ENCODE results near the gene TMEM40.

TMEM40 gene

DNA sequence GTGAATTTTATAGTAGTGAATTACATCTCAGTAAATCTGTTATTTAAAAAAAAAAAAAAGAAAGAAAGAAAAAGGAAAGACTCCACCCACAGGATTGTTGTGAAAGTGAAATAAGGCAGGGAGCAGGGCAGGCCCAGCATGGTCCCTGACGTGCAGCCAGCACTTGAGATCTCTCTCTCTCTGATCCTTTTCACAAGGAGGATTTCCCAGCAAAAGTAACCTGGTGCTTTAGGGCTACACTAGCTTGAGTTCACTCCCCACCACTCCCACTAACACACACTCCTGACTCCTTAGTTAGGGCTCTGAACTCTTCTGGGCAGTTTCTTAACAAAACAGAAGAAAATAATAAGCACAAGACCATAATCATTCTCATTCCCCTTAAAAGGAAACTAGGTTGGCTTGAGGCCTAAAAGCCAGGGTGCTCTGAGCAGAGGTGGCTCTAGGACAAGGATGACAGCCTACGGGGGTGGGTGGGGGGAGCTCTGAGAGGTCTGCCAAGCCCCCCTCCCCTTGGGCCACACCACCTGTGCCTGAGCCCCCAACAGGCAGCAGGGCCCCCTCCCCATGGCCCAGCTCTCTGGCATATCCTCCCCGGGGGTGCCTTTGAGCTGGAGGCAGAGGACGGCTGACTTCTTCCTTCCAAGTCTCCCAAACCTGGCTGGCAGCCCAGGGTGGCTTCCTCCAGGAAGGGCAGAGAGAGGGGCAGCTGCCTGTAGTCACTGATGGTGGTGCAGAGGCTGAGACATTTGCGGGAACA, 856 bp downstream of the TMEM40 start:
- Histone ChIP-seq H3K27me3 (ENCODE audit: low read depth, low read length) (no peaks in the 10 kb centered on the region), H3K9me3 (ENCODE audit: control insufficient read depth in 1 of 2, low read length in 2 of 2) (no peaks in the 10 kb centered on the region), H3K27ac (ENCODE audit: low read length) (peak overlapping the region; percentile 84), H3K4me1 (ENCODE audit: control insufficient read depth in 1 of 2, insufficient read depth in 2 of 2, low read length in 2 of 2) (peaks cover 0 to 12% of the 10 kb centered on the region in 2 donors), H3K36me3 (ENCODE audit: control insufficient read depth in 1 of 2, insufficient read depth in 2 of 2, low read length in 2 of 2) (no peaks in the 10 kb centered on the region), H3K4me3 (ENCODE audit: low read depth in 1 of 2, low read length in 2 of 2) (peak overlapping the region in 1 of 2 donors; percentile 28)

DNA sequence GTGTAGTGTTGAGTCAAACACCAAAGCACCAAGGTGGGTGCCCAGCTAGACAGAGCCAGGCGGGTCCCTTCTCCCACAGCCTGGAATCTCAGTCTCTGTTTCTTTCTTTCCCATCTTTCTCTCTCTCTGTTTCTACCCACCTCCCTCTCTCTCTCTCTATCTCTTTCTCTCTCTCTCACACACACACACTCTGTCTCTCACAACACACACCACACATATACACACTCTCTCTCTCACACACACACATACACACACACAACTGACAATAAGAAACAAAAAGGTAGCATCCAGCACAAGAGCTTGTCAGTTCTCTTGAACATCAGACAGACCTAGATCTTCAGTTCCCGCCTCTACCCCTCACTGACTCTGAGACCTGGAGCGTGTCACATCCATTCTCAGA, 2.4 kb downstream of the TMEM40 start:
- Histone ChIP-seq H3K4me3 (ENCODE audit: low read depth in 1 of 2, low read length in 2 of 2) (no peak overlapping the region), H3K27me3 (ENCODE audit: low read depth, low read length) (no peaks in the 10 kb centered on the region), H3K9me3 (ENCODE audit: control insufficient read depth in 1 of 2, low read length in 2 of 2) (no peaks in the 10 kb centered on the region), H3K4me1 (ENCODE audit: control insufficient read depth in 1 of 2, insufficient read depth in 2 of 2, low read length in 2 of 2) (peaks cover 0 to 12% of the 10 kb centered on the region in 2 donors), H3K36me3 (ENCODE audit: control insufficient read depth in 1 of 2, insufficient read depth in 2 of 2, low read length in 2 of 2) (no peaks in the 10 kb centered on the region), H3K27ac (ENCODE audit: low read length) (no peak overlapping the region)

DNA sequence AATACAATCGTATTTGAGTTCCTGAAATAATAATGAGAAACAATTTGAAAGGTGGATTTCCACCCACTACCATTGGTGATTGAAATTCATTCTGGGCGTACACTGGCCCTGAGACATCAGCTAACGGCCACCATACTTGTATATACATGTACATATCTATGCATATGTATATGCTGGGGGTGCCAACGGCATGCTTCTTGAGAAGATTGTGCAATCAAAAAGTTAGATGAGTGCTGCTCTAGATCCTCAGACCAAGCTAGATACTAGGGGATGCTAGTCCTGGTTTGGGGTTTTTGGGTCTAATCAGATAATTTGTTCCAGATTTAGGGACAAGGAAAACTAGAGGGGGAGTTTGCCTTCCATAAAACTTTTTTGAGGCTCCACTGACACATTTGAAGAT, 2.9 kb downstream of the TMEM40 start:
- Histone ChIP-seq H3K36me3 (ENCODE audit: control insufficient read depth in 1 of 2, insufficient read depth in 2 of 2, low read length in 2 of 2) (no peaks in the 10 kb centered on the region), H3K4me3 (ENCODE audit: low read depth in 1 of 2, low read length in 2 of 2) (no peak overlapping the region), H3K27me3 (ENCODE audit: low read depth, low read length) (no peaks in the 10 kb centered on the region), H3K4me1 (ENCODE audit: control insufficient read depth in 1 of 2, insufficient read depth in 2 of 2, low read length in 2 of 2) (peaks cover 0 to 12% of the 10 kb centered on the region in 2 donors), H3K9me3 (ENCODE audit: control insufficient read depth in 1 of 2, low read length in 2 of 2) (no peaks in the 10 kb centered on the region), H3K27ac (ENCODE audit: low read length) (no peak overlapping the region)

DNA sequence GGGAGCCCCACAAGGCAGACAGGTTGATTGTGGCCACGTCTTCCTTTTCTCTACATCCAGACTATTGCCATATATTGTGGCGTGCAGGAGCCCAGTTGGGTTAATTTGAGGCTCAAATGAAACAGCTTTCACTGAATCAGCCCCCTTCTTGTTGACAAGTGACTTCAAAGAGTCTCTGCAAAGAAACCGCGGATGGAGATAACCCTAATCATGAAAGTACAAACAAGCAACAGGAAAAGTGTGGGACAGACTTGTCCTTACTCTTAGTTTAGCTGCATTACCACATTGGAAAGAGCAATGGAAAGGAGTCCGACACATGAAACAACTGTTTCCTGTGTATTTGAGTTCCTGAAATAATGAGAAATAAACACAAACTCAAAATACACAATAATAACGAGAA, 3.3 kb downstream of the TMEM40 start:
- Histone ChIP-seq H3K4me1 (ENCODE audit: control insufficient read depth in 1 of 2, insufficient read depth in 2 of 2, low read length in 2 of 2) (peaks cover 0 to 12% of the 10 kb centered on the region in 2 donors), H3K4me3 (ENCODE audit: low read depth in 1 of 2, low read length in 2 of 2) (no peak overlapping the region), H3K27ac (ENCODE audit: low read length) (no peak overlapping the region), H3K27me3 (ENCODE audit: low read depth, low read length) (no peaks in the 10 kb centered on the region), H3K36me3 (ENCODE audit: control insufficient read depth in 1 of 2, insufficient read depth in 2 of 2, low read length in 2 of 2) (no peaks in the 10 kb centered on the region), H3K9me3 (ENCODE audit: control insufficient read depth in 1 of 2, low read length in 2 of 2) (no peaks in the 10 kb centered on the region)

DNA sequence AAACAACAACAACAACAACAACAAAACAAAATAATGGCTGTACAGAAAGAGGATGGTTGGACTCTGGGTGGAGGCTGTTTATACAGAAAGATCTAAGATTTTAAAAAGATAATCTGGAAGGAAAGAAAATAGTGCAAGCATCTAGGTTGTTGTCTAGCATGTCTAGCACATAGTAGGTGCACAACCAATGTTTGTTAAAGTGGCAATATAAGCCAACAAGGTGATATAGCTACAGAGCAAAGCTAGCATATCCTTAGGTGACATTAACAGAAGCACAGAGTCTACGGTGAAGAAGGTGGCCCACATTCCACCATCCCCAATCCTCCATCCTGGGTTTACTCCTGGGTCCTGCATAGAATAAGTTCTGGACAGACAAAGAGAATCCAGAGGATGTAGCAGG, 4.7 kb downstream of the TMEM40 start:
- H3K4me3 ChIP-seq (ENCODE audit: low read depth in 1 of 2, low read length in 2 of 2): no peak overlapping the region
- H3K9me3 ChIP-seq (ENCODE audit: control insufficient read depth in 1 of 2, low read length in 2 of 2): no peaks in the 10 kb centered on the region
- H3K4me1 ChIP-seq (ENCODE audit: control insufficient read depth in 1 of 2, insufficient read depth in 2 of 2, low read length in 2 of 2): peaks cover 0 to 16% of the 10 kb centered on the region in 2 donors
- H3K36me3 ChIP-seq (ENCODE audit: control insufficient read depth in 1 of 2, insufficient read depth in 2 of 2, low read length in 2 of 2): no peaks in the 10 kb centered on the region
- H3K27me3 ChIP-seq (ENCODE audit: low read depth, low read length): no peaks in the 10 kb centered on the region
- H3K27ac ChIP-seq (ENCODE audit: low read length): no peak overlapping the region

DNA sequence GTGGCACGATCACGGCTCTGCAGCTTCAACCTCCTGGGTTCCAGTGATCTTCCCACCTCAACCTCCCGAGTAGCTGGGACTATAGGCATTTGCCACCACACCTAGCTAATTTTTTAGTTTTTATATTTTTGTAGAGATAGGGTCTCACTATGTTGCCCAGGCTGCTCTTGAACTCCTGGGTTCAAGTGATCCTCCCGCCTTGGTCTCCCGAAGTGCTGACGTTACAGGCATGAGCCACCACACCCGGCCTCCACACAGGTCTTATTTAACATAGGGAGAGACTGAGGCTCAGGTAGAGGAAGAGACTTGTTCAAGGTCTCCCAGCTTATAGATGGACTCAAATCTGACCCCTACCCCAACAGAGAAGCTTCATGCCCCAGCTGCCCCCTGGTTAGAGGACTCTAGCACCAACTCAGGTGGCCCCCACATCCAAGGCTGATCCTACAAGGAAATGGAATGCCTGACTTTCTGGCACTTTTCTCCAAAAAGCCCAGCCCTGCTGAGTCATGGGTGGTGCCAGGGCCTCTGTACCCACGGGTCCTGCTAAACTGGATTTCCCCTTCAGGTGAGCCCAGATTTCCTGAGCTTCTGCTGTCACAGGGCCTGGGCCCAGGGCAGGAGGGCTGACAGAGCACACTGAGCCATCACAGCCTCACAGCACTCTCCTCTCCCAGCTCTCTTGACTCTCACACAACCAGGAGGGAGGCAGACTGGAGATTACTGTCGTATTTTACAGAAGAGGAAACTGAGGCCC, 5.6 kb downstream of the TMEM40 start:
- H3K4me3 ChIP-seq (ENCODE audit: low read depth in 1 of 2, low read length in 2 of 2): no peak overlapping the region
- no peaks in the 10 kb centered on the region for H3K9me3 ChIP-seq (ENCODE audit: control insufficient read depth in 1 of 2, low read length in 2 of 2)
- peaks cover 0 to 15% of the 10 kb centered on the region in 2 donors for H3K4me1 ChIP-seq (ENCODE audit: control insufficient read depth in 1 of 2, insufficient read depth in 2 of 2, low read length in 2 of 2)
- no peaks in the 10 kb centered on the region for H3K27me3 ChIP-seq (ENCODE audit: low read depth, low read length)
- no peaks in the 10 kb centered on the region for H3K36me3 ChIP-seq (ENCODE audit: control insufficient read depth in 1 of 2, insufficient read depth in 2 of 2, low read length in 2 of 2)
- H3K27ac ChIP-seq (ENCODE audit: low read length): no peak overlapping the region

DNA sequence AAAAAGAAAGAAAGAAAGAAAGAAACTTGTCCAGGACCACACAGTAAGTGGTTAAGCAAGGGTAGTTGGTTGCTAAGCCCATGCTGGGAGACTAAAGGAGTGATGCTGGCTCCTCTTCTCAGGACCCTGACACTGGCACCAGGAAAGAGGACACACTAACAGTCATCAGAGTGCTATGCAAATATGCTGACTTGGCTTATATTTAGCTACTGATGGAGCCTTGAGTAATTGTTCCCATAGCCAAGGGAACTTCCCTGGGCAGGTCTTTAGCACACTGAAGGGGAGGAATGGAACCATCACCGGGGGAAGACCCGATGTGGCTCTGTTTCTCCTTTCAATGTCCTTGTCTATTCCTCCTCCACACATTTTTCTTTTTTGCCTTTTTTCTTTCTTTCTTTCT, 6.2 kb downstream of the TMEM40 start:
- Histone ChIP-seq H3K4me3 (ENCODE audit: low read depth in 1 of 2, low read length in 2 of 2) (no peak overlapping the region), H3K27me3 (ENCODE audit: low read depth, low read length) (no peaks in the 10 kb centered on the region), H3K36me3 (ENCODE audit: control insufficient read depth in 1 of 2, insufficient read depth in 2 of 2, low read length in 2 of 2) (no peaks in the 10 kb centered on the region), H3K4me1 (ENCODE audit: control insufficient read depth in 1 of 2, insufficient read depth in 2 of 2, low read length in 2 of 2) (peaks cover 0 to 10% of the 10 kb centered on the region in 2 donors), H3K27ac (ENCODE audit: low read length) (no peak overlapping the region), H3K9me3 (ENCODE audit: control insufficient read depth in 1 of 2, low read length in 2 of 2) (no peaks in the 10 kb centered on the region)

DNA sequence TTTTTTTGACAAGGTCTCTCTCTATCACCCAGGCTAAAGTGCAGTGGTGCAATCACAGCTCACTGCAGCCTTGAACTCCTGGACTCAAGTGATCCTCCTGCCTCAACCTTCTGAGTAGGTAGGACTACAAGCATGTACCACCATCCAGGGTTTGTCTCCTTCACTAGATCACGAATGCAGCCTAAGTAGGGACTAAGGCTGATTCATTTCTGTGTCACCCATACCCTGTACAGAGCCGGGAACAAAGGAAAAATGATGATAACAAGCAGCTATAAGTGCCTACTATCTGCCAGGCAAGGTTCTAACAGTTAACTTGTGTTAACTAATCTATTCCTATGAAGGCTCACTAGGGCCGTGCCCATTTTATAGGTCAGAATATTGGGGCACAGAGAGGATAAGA, 7.0 kb downstream of the TMEM40 start:
- Histone ChIP-seq H3K36me3 (ENCODE audit: control insufficient read depth in 1 of 2, insufficient read depth in 2 of 2, low read length in 2 of 2) (no peaks in the 10 kb centered on the region), H3K9me3 (ENCODE audit: control insufficient read depth in 1 of 2, low read length in 2 of 2) (no peaks in the 10 kb centered on the region), H3K4me3 (ENCODE audit: low read depth in 1 of 2, low read length in 2 of 2) (no peak overlapping the region), H3K27me3 (ENCODE audit: low read depth, low read length) (no peaks in the 10 kb centered on the region), H3K27ac (ENCODE audit: low read length) (no peak overlapping the region), H3K4me1 (ENCODE audit: control insufficient read depth in 1 of 2, insufficient read depth in 2 of 2, low read length in 2 of 2) (peaks cover 0 to 5% of the 10 kb centered on the region in 2 donors)

DNA sequence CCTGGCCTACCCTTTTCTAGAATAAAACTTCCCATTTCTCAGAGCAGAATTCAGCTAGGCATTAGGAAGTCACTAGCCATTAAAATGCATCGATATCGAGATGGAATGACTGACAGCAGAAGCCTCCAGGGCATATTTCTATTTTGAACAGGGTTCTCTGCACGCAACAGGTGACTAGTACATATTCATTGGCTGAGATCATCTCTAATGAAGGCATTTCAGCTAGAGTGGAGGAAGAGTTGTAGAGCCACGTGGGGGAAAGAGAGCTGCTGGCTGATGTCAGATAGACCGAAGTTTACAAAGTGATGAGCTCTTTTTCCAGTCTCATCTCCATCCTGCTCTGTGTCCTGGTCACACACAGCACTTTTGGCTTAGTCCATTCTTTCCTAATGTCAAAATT, 7.5 kb downstream of the TMEM40 start:
- no peaks in the 10 kb centered on the region for H3K9me3 ChIP-seq (ENCODE audit: control insufficient read depth in 1 of 2, low read length in 2 of 2)
- H3K36me3 ChIP-seq (ENCODE audit: control insufficient read depth in 1 of 2, insufficient read depth in 2 of 2, low read length in 2 of 2): no peaks in the 10 kb centered on the region
- no peak overlapping the region for H3K27ac ChIP-seq (ENCODE audit: low read length)
- H3K4me1 ChIP-seq (ENCODE audit: control insufficient read depth in 1 of 2, insufficient read depth in 2 of 2, low read length in 2 of 2): peaks cover 0 to 5% of the 10 kb centered on the region in 2 donors
- H3K27me3 ChIP-seq (ENCODE audit: low read depth, low read length): no peaks in the 10 kb centered on the region
- no peak overlapping the region for H3K4me3 ChIP-seq (ENCODE audit: low read depth in 1 of 2, low read length in 2 of 2)

DNA sequence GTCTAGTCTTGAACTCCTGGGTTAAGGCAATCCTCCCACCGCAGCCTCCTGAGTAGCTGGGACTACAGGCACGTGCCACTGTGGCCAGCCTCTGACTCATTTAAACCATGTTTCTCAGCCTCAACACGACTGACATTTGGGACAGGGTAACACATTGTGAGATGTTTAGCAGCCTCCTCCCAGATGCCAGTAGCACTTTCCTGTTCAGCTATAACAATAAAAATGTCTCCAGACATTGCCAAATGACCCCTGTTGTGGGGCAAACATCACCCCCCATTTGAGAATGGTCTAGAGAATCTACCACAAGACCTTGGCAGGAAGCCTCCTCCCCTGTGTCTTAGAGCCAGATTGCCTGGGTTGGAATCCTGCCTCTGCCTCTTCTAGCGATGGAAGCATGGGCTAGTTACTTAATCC, 8.4 kb downstream of the TMEM40 start:
- H3K4me1 ChIP-seq (ENCODE audit: control insufficient read depth in 1 of 2, insufficient read depth in 2 of 2, low read length in 2 of 2): peaks cover 0 to 5% of the 10 kb centered on the region in 2 donors
- no peak overlapping the region for H3K4me3 ChIP-seq (ENCODE audit: low read depth in 1 of 2, low read length in 2 of 2)
- no peaks in the 10 kb centered on the region for H3K27me3 ChIP-seq (ENCODE audit: low read depth, low read length)
- H3K36me3 ChIP-seq (ENCODE audit: control insufficient read depth in 1 of 2, insufficient read depth in 2 of 2, low read length in 2 of 2): no peaks in the 10 kb centered on the region
- H3K27ac ChIP-seq (ENCODE audit: low read length): no peak overlapping the region
- H3K9me3 ChIP-seq (ENCODE audit: control insufficient read depth in 1 of 2, low read length in 2 of 2): no peaks in the 10 kb centered on the region

DNA sequence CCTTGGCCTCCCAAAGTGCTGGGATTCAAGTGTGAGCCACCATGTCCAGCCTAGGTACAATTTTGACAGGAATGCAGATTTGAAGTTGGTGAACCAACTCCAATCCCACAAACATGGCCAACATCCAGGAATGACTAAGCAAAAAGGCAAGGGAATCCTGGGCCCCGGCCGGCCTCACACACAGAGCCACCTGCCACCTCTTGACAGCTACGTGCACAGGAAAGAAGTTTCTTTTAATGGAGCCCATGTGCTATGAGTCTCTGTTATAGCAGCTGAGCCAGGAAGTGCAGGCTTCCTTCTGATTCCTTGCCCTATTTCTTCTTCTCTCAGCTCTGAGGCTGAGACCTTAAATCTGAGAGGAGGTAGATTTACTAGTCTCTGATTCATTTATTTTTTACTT, 8.8 kb downstream of the TMEM40 start:
- Histone ChIP-seq H3K27ac (ENCODE audit: low read length) (no peak overlapping the region), H3K27me3 (ENCODE audit: low read depth, low read length) (no peaks in the 10 kb centered on the region), H3K4me1 (ENCODE audit: control insufficient read depth in 1 of 2, insufficient read depth in 2 of 2, low read length in 2 of 2) (peaks cover 0 to 5% of the 10 kb centered on the region in 2 donors), H3K36me3 (ENCODE audit: control insufficient read depth in 1 of 2, insufficient read depth in 2 of 2, low read length in 2 of 2) (no peaks in the 10 kb centered on the region), H3K4me3 (ENCODE audit: low read depth in 1 of 2, low read length in 2 of 2) (no peak overlapping the region), H3K9me3 (ENCODE audit: control insufficient read depth in 1 of 2, low read length in 2 of 2) (no peaks in the 10 kb centered on the region)
